Panc1 (cell line): ENCODE data around the gene MTHFD1L. TPM values are rescaled to one million over a fixed set of nuclear protein-coding genes. Genes with fewer than 3 reads are reported as not detected.
"Not testable (repeated sequence)": the region's sequence is repeated elsewhere in the genome, so short reads cannot be mapped to it uniquely, and the experiment has no call there.

ENCODE experiments used
- ATAC-seq: fragments of 200-7000 bp; cut with Tn5 transposase; 2 replicates; pipeline ENCODE4 v1.9.1; 2020; ENCODE audit warnings: mild to moderate bottlenecking, moderate library complexity
- BruUV-seq: library from RNA; stranded (reverse); fragments of 400-500 nt; replicated peaks from 2 replicates; lab custom pipeline; 2021; lab: Mats Ljungman, UMichigan
- CTCF ChIA-PET: fragments of 300-600 bp; sonication (Branson Sonifier 250); formaldehyde crosslinking; loops from one replicate; lab custom pipeline; 2022; ENCODE audit warnings: antibody characterized with exemption; lab: Charles Lee
- POLR2A ChIA-PET: fragments of 300-600 bp; sonication (Branson Sonifier 250); formaldehyde crosslinking; loops from one replicate; lab custom pipeline; 2022; ENCODE audit warnings: antibody characterized with exemption; lab: Charles Lee
- DNase-seq: peaks from one replicate; pipeline ENCODE4 v3.0.0-alpha.2; 2010; ENCODE audit warnings: low read depth, low spot score
- H3K27ac ChIP-seq: 2 replicates; pipeline ENCODE4 v1.5.1; 2011; ENCODE audit warnings: mild to moderate bottlenecking, low read length, inconsistent platforms
- H3K27me3 ChIP-seq: fragments of 200-500 bp; sonication (Bioruptor generic); 2 replicates; pipeline ENCODE4 v1.6.0; 2014; ENCODE audit warnings: low read length, inconsistent platforms; ENCODE audit not compliant: control insufficient read depth, insufficient read depth
- H3K36me3 ChIP-seq: fragments of 200-500 bp; sonication (Bioruptor generic); 2 replicates; pipeline ENCODE4 v1.5.1; 2014; ENCODE audit warnings: inconsistent platforms, mild to moderate bottlenecking, low read length, moderate library complexity; ENCODE audit not compliant: control insufficient read depth, insufficient read depth
- H3K4me1 ChIP-seq: 2 replicates; pipeline ENCODE4 v1.5.1; 2011; ENCODE audit warnings: inconsistent platforms, mild to moderate bottlenecking, low read length, moderate library complexity; ENCODE audit not compliant: control insufficient read depth, insufficient read depth
- H3K4me3 ChIP-seq, 2 experiments: 2 replicates each; pipeline ENCODE4 v1.5.1; 2011 to 2012; ENCODE audit warnings: low read depth in 2 of 2, low read length in 2 of 2, mild to moderate bottlenecking in 2 of 2, inconsistent platforms in 1 of 2, moderate library complexity in 1 of 2
- H3K9me3 ChIP-seq: fragments of 200-500 bp; sonication (Bioruptor generic); 2 replicates; pipeline ENCODE4 v1.5.1; 2014; ENCODE audit warnings: low read depth, mild to moderate bottlenecking, inconsistent platforms, low read length, moderate library complexity; ENCODE audit not compliant: control insufficient read depth, insufficient read depth
- POLR2AphosphoS5 ChIP-seq: IDR thresholded peaks from 2 replicates; pipeline ENCODE4 v1.6.1; 2012; ENCODE audit warnings: mild to moderate bottlenecking, low read depth, low read length, moderate library complexity
- SIN3A ChIP-seq: IDR thresholded peaks from 2 replicates; pipeline ENCODE4 v1.6.1; 2012; ENCODE audit warnings: low read depth, mild to moderate bottlenecking, low read length, moderate library complexity, borderline replicate concordance; ENCODE audit not compliant: insufficient read depth
- TCF7L2 ChIP-seq: IDR thresholded peaks from 2 replicates; pipeline ENCODE4 v1.6.1; 2011; ENCODE audit warnings: mild to moderate bottlenecking, low read depth, low read length, inconsistent platforms
- in situ Hi-C: cut with HindIII; loops from 2 replicates; pipeline ENCODE4 v1.10.0; 2016; ENCODE audit warnings: low sequenced_read_pairs, low pct_unique_long_range_greater_than_20kb
- intact Hi-C: fragments of 100-400 bp; cut with micrococcal nuclease; formaldehyde crosslinking; loops from one replicate; pipeline ENCODE4 v1.10.0; 2022; ENCODE audit not compliant: unreplicated experiment
- total RNA-seq: library from RNA; stranded (reverse); gene quantifications from one replicate; pipeline ENCODE4 v1.2.1, GENCODE V29; 2021; ENCODE audit not compliant: unreplicated experiment
- TF ChIP-seq, protein P1 (sequence below): fragments of 450-650 bp; IDR thresholded peaks from 2 replicates; pipeline ENCODE4 v1.5.1; 2017; ENCODE audit warnings: mild to moderate bottlenecking
- TF ChIP-seq, protein P2 (sequence below), 2 experiments: IDR thresholded peaks; 2 replicates each; pipeline ENCODE4 v1.6.1; 2011 to 2012; ENCODE audit warnings: low read depth in 2 of 2, control low read depth in 1 of 2, low read length in 1 of 2, mild to moderate bottlenecking in 1 of 2, moderate library complexity in 1 of 2; ENCODE audit not compliant: insufficient read depth in 1 of 2

Gene MTHFD1L
- total RNA-seq, 1 experiment from 2014 or later: 76.2 TPM

DNA sequence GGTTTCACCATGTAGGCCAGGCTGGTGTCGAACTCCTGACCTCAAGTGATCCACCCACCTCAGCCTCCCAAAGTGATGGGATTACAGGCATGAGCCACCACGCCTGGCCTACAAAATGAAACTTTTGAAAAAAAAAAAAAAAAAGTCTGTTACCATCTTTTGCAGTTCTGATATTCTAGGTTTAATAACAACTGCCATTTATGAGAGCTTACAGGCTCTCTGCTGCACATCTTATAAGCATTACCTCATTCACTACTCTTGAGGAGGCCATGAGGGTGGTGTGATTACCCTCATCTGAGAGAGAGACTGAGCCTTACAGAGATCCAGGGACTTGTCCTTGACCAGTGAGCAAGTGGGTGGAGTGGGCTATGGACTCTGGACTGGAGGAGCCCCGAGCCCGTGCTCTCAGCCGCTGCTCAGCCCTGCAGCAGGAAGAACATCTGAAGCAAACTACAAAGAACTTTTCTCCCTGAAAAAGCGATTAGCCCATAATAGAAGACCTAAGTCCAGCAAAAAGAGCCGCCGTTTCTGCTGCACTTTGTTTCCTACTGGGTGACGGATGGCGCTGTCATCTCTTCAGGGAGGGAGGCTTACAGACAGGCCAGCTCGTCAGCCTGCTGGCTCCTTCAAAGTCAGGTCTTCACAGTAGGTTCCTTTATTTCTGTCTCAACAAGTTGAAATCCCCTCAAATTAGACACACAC is 254.5 kb downstream of the MTHFD1L start:
- Histone ChIP-seq H3K9me3 (no peaks in the 10 kb centered on the region), H3K27ac (peak overlapping the region; percentile 5), H3K4me1 (no peaks in the 10 kb centered on the region), H3K4me3 (no peak overlapping the region), H3K27me3 (no peaks in the 10 kb centered on the region), H3K36me3 (no peaks in the 10 kb centered on the region)
- DNase-seq: no peak
- in situ Hi-C loops (no loop called here), intact Hi-C loops (no loop called here)
- POLR2A ChIA-PET: interaction anchor here (0.7 kb wide), 1 partner anchor 1272 kb away, joined by 4 read pairs; no protein-coding TSS in a partner anchor
- CTCF ChIA-PET: interaction anchor here (0.6 kb wide), 2 partner anchors 11 to 192 kb away, joined by 3 to 6 read pairs; no protein-coding TSS in a partner anchor
- peak; percentile 59; the same call in 1 of the 2 replicates for ATAC-seq
- TF ChIP-seq, protein P1, sequence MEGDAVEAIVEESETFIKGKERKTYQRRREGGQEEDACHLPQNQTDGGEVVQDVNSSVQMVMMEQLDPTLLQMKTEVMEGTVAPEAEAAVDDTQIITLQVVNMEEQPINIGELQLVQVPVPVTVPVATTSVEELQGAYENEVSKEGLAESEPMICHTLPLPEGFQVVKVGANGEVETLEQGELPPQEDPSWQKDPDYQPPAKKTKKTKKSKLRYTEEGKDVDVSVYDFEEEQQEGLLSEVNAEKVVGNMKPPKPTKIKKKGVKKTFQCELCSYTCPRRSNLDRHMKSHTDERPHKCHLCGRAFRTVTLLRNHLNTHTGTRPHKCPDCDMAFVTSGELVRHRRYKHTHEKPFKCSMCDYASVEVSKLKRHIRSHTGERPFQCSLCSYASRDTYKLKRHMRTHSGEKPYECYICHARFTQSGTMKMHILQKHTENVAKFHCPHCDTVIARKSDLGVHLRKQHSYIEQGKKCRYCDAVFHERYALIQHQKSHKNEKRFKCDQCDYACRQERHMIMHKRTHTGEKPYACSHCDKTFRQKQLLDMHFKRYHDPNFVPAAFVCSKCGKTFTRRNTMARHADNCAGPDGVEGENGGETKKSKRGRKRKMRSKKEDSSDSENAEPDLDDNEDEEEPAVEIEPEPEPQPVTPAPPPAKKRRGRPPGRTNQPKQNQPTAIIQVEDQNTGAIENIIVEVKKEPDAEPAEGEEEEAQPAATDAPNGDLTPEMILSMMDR: no peak
- BruUV-seq: no TSS peak

DNA sequence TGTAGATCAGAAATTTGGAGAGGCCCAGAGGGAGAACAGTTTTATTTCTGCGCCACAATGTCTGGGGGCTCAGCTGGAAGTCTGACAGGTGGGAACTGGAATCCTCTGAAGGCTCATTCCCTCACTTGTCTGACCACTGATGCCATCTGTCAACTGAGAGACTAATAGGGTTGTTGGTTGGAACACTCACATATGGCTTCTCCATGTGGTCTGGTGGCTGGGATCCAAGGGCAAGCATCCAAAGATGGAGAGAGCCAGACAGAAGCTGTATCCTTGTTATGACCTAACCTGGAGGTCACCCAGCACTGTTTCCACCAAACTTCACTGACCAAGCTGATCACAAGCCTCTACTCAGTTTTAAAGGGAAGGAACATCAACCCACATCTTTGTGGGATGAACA is 256.4 kb downstream of the MTHFD1L start:
- Histone ChIP-seq H3K36me3 (no peaks in the 10 kb centered on the region), H3K4me1 (no peaks in the 10 kb centered on the region), H3K4me3 (no peak overlapping the region), H3K27ac (no peak overlapping the region), H3K27me3 (no peaks in the 10 kb centered on the region), H3K9me3 (no peaks in the 10 kb centered on the region; the same call in 1 of the 2 replicates)
- DNase-seq: no peak
- BruUV-seq: no TSS peak
- no peak for TF ChIP-seq TCF7L2
- TF ChIP-seq SIN3A: no peak
- TF ChIP-seq, protein P2, sequence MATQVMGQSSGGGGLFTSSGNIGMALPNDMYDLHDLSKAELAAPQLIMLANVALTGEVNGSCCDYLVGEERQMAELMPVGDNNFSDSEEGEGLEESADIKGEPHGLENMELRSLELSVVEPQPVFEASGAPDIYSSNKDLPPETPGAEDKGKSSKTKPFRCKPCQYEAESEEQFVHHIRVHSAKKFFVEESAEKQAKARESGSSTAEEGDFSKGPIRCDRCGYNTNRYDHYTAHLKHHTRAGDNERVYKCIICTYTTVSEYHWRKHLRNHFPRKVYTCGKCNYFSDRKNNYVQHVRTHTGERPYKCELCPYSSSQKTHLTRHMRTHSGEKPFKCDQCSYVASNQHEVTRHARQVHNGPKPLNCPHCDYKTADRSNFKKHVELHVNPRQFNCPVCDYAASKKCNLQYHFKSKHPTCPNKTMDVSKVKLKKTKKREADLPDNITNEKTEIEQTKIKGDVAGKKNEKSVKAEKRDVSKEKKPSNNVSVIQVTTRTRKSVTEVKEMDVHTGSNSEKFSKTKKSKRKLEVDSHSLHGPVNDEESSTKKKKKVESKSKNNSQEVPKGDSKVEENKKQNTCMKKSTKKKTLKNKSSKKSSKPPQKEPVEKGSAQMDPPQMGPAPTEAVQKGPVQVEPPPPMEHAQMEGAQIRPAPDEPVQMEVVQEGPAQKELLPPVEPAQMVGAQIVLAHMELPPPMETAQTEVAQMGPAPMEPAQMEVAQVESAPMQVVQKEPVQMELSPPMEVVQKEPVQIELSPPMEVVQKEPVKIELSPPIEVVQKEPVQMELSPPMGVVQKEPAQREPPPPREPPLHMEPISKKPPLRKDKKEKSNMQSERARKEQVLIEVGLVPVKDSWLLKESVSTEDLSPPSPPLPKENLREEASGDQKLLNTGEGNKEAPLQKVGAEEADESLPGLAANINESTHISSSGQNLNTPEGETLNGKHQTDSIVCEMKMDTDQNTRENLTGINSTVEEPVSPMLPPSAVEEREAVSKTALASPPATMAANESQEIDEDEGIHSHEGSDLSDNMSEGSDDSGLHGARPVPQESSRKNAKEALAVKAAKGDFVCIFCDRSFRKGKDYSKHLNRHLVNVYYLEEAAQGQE (IDR thresholded peaks at IDR 0.05; ENCODE audit: insufficient read depth in 1 of 2, low read depth in 2 of 2, low read length in 1 of 2): no peak
- TF ChIP-seq POLR2AphosphoS5: no peak
- TF ChIP-seq, protein P1: no peak
- intact Hi-C loops (no loop called here), in situ Hi-C loops (no loop called here)
- CTCF ChIA-PET: no interaction called here
- POLR2A ChIA-PET: no interaction called here
- ATAC-seq: no peak

DNA sequence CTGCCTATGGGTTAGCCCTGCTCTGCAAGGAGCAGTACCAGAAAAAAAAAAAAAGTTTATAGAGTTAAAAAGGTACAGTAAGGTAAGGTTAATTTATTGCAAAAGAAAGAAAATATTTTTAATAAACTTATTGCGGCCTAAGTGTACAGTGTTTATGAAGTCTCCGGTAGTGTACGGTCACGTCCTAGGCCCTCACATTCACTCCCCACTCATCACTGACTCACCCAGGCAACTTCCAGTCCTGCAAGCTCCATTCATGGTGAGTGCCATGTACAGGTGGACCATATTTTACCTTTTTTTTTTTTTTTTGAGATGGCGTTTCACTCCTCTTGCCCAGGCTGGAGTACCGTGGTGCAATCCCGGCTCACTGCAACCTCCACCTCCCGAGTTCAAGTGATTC is 258.1 kb downstream of the MTHFD1L start:
- H3K27me3 ChIP-seq, H3K9me3 ChIP-seq, H3K27ac ChIP-seq, H3K4me1 ChIP-seq, BruUV-seq, ATAC-seq, DNase-seq, POLR2A ChIA-PET, H3K36me3 ChIP-seq, CTCF ChIA-PET, in situ Hi-C loops, H3K4me3 ChIP-seq, intact Hi-C loops: not testable (repeated sequence)

DNA sequence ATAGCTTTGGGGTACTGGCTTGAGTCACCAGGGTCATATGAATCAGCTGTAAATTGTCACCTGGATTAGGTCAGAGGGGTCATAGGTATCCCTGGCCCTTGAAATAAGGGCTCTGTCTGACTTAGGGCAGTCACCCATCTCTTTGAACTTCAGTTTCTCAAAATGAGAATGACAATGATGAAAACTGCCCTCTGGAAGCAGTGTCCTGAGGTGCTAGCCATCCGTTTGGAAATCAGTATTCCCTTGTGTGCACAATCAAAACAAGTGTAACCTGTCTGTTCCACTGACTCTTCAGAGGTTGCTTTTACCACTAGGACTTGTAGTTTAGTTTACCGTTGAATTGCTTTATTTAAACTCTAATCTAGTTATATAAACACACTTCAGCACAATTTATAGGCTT is 259.7 kb downstream of the MTHFD1L start:
- DNase-seq, ATAC-seq, BruUV-seq, intact Hi-C loops, in situ Hi-C loops, H3K9me3 ChIP-seq, H3K36me3 ChIP-seq, H3K27ac ChIP-seq, H3K27me3 ChIP-seq, H3K4me1 ChIP-seq, POLR2A ChIA-PET, H3K4me3 ChIP-seq: not testable (repeated sequence)
- CTCF ChIA-PET: interaction anchor here (0.6 kb wide), 1 partner anchor 23 kb away, joined by 6 read pairs; no protein-coding TSS in a partner anchor
